MCF 10A (cell line): Measurements from ENCODE around the gene FFAR2. TPM values are rescaled to one million over a fixed set of nuclear protein-coding genes. Genes with fewer than 3 reads are reported as not detected.

Experiments used
- BruUV-seq: library from RNA; stranded (reverse); fragments of 400-500 nt; replicated peaks from 2 replicates; lab custom pipeline; 2021; lab: Mats Ljungman, UMichigan
- CTCF ChIA-PET: fragments of 300-600 bp; sonication (Branson Sonifier 250); formaldehyde crosslinking; extraction: SDS; loops from one replicate; lab custom pipeline; 2021; ENCODE audit warnings: antibody characterized with exemption, inconsistent platforms; lab: Yijun Ruan, JAX
- POLR2A ChIA-PET: fragments of 300-600, 350-650 bp; sonication (Branson Sonifier 250); formaldehyde crosslinking; extraction: SDS; loops from one replicate; lab custom pipeline; 2020; ENCODE audit warnings: antibody characterized with exemption, inconsistent platforms; lab: Yijun Ruan, JAX
- DNase-seq: peaks from one replicate; pipeline ENCODE4 v3.0.0-alpha.2; 2018; ENCODE audit not compliant: unreplicated experiment
- H3K27ac Mint-ChIP-seq: one replicate; pipeline ENCODE4 v1.8.0; 2022; ENCODE audit warnings: mild to moderate bottlenecking, low read depth, mixed read lengths; ENCODE audit not compliant: unreplicated experiment
- H3K27me3 Mint-ChIP-seq: one replicate; pipeline ENCODE4 v1.8.0; 2022; ENCODE audit warnings: mixed read lengths; ENCODE audit not compliant: insufficient read depth, unreplicated experiment
- H3K36me3 Mint-ChIP-seq: one replicate; pipeline ENCODE4 v1.8.0; 2022; ENCODE audit warnings: mild to moderate bottlenecking, moderate library complexity, mixed read lengths; ENCODE audit not compliant: insufficient read depth, unreplicated experiment
- H3K4me1 Mint-ChIP-seq: one replicate; pipeline ENCODE4 v1.8.0; 2022; ENCODE audit warnings: mixed read lengths; ENCODE audit not compliant: insufficient read depth, unreplicated experiment
- H3K4me3 Mint-ChIP-seq: one replicate; pipeline ENCODE4 v1.8.0; 2022; ENCODE audit warnings: mild to moderate bottlenecking, moderate library complexity, mixed read lengths; ENCODE audit not compliant: unreplicated experiment
- H3K9me3 Mint-ChIP-seq: one replicate; pipeline ENCODE4 v1.8.0; 2022; ENCODE audit warnings: mixed read lengths; ENCODE audit not compliant: unreplicated experiment
- intact Hi-C: fragments of 100-400 bp; cut with micrococcal nuclease; formaldehyde crosslinking; loops from 2 replicates; pipeline ENCODE4 v1.14.1; 2022
- total RNA-seq: library from RNA; stranded (reverse); gene quantifications from 2 replicates; pipeline ENCODE4 v1.2.3, GENCODE V29; 2022
- TF ChIP-seq, protein P1 (sequence below): fragments of 200-600 bp; IDR thresholded peaks from one replicate; pipeline ENCODE4 v1.8.0; 2022; ENCODE audit warnings: antibody characterized with exemption, mild to moderate bottlenecking; ENCODE audit not compliant: unreplicated experiment

Gene FFAR2
- total RNA-seq, 1 experiment from 2014 or later = not detected

DNA sequence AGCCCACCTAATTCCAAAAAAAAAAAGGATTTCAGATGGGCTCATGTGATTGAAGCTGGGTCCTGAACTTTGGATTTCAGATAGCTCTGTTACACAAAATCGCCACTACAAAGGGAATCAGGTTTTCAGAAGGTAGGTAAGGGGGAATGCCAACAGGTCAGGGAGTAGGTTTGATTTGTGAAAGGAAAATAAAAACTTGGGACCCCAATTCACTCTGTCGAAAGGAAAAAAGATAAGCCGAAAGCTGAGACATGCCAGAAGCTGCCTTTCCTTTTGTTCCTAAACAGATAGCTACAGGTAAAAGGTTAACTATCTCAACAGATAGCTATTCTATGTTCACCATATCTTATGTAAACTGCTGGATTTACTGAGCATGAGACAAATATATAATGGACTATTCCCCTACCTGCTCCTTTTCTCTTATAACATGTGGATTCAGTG is 38.2 kb downstream of the FFAR2 start:
- ChIA-PET POLR2A (interaction anchor here (1.1 kb wide), 1 partner anchor 18 kb away, joined by 3 read pairs; no protein-coding TSS in a partner anchor), CTCF (interaction anchor here (0.6 to 3.4 kb wide), 7 partner anchors 9 to 483 kb away, joined by 3 to 22 read pairs (median 4); no protein-coding TSS in a partner anchor)
- BruUV-seq = no TSS peak
- no peak overlapping the region for H3K4me3 Mint-ChIP-seq
- H3K27ac Mint-ChIP-seq = no peak overlapping the region
- no peaks in the 10 kb centered on the region for H3K4me1 Mint-ChIP-seq
- peaks cover 65% of the 10 kb centered on the region for H3K27me3 Mint-ChIP-seq
- peaks cover 6% of the 10 kb centered on the region for H3K36me3 Mint-ChIP-seq
- DNase-seq = no peak
- TF ChIP-seq, protein P1, sequence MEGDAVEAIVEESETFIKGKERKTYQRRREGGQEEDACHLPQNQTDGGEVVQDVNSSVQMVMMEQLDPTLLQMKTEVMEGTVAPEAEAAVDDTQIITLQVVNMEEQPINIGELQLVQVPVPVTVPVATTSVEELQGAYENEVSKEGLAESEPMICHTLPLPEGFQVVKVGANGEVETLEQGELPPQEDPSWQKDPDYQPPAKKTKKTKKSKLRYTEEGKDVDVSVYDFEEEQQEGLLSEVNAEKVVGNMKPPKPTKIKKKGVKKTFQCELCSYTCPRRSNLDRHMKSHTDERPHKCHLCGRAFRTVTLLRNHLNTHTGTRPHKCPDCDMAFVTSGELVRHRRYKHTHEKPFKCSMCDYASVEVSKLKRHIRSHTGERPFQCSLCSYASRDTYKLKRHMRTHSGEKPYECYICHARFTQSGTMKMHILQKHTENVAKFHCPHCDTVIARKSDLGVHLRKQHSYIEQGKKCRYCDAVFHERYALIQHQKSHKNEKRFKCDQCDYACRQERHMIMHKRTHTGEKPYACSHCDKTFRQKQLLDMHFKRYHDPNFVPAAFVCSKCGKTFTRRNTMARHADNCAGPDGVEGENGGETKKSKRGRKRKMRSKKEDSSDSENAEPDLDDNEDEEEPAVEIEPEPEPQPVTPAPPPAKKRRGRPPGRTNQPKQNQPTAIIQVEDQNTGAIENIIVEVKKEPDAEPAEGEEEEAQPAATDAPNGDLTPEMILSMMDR = no peak
- no peaks in the 10 kb centered on the region for H3K9me3 Mint-ChIP-seq
- intact Hi-C loops = no loop called here

DNA sequence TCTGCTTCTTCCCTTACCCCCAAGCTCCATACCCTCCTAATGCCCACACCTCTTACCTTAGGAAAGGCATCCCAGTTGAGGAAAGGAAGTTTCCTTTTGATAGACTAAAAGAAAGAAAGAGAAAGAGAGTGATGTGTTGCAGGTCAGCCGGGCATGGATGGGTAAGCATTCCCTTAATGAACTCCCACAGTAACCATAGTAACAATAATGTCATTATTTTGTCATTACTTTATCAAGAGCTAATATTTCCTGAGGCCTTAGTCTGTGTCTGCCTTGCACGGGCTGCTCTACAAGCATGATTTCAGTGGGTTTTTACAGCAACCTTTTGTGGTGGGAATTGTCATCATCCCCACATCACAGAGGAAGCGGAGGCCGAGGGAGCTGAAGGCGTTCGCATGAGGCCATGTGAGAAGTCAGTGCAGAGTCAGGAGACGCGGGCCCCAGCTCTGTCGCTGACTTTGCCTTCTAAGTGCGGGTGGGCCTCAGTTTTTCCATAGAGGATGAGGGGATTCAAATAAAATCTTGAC is 39.7 kb downstream of the FFAR2 start:
- DNase-seq = no peak
- H3K36me3 Mint-ChIP-seq = peaks cover 5% of the 10 kb centered on the region
- no peak overlapping the region for H3K27ac Mint-ChIP-seq
- TF ChIP-seq, protein P1 = no peak
- H3K27me3 Mint-ChIP-seq = peaks cover 71% of the 10 kb centered on the region
- H3K4me3 Mint-ChIP-seq = no peak overlapping the region
- no peaks in the 10 kb centered on the region for H3K4me1 Mint-ChIP-seq
- intact Hi-C loops = no loop called here
- ChIA-PET POLR2A (interaction anchor here (0.6 kb wide), 1 partner anchor 506 kb away, joined by 3 read pairs; no protein-coding TSS in a partner anchor), CTCF (interaction anchor here (0.7 to 3.4 kb wide), 3 partner anchors 8 to 135 kb away, joined by 3 to 22 read pairs (median 8); no protein-coding TSS in a partner anchor)
- no peaks in the 10 kb centered on the region for H3K9me3 Mint-ChIP-seq
- BruUV-seq = no TSS peak

GRCh38 chr19:35488677-35489076 is 40.6 kb downstream of the FFAR2 start:
- H3K27me3 Mint-ChIP-seq = peaks cover 75% of the 10 kb centered on the region
- ChIA-PET CTCF (interaction anchor here (0.9 to 1.2 kb wide), 2 partner anchors 26 to 136 kb away, joined by 4 to 5 read pairs; no protein-coding TSS in a partner anchor), POLR2A (no interaction called here)
- H3K4me3 Mint-ChIP-seq = no peak overlapping the region
- intact Hi-C loops = no loop called here
- DNase-seq = no peak
- H3K9me3 Mint-ChIP-seq = no peaks in the 10 kb centered on the region
- no peaks in the 10 kb centered on the region for H3K36me3 Mint-ChIP-seq
- TF ChIP-seq, protein P1 = no peak
- H3K4me1 Mint-ChIP-seq = no peaks in the 10 kb centered on the region
- BruUV-seq = no TSS peak
- H3K27ac Mint-ChIP-seq = no peak overlapping the region

DNA sequence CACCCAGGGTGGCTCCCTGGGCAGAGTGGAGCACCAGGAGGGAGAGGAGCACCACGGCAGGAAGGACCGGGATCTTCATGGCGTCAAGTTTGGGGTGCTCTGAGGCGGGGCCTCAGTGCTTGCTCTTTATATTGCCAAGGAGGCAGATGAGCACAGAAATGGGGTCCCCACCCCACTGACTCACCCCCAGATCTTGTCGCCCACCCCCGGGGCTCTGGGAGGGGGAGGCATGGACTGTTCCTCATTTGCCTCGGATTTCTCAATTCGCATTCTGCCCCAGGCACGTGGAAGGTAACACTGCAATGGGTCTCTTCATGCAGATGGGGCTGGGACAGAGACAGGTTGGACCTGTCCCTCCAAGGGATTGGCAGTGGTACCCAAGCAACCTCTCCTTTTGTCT is 42.3 kb downstream of the FFAR2 start, which contains the start of gene KRTDAP:
Gene KRTDAP, minus strand, starts transcription at position 101 of the 400 bp plus-strand sequence. Its CDS starts 22 bp downstream, at position 79.
- Mint-ChIP-seq H3K36me3 (no peaks in the 10 kb centered on the region), H3K27me3 (peaks cover 75% of the 10 kb centered on the region), H3K9me3 (no peaks in the 10 kb centered on the region), H3K4me3 (no peak within 1 kb of the TSS), H3K27ac (no peak within 1 kb of the TSS), H3K4me1 (no peaks in the 10 kb centered on the region)
- TF ChIP-seq, protein P1 = no peak
- POLR2A ChIA-PET = interaction anchor here (1.3 kb wide), 1 partner anchor 183 kb away, joined by 4 read pairs; no protein-coding TSS in a partner anchor
- CTCF ChIA-PET = interaction anchor here (2.4 kb wide), 1 partner anchor 21 kb away, joined by 9 read pairs; no protein-coding TSS in a partner anchor
- no peak for DNase-seq
- no TSS peak for BruUV-seq
- intact Hi-C loops = no loop called here
